Ovary (tissue), 3 donors: ENCODE results near the gene ZCCHC17.

ENCODE experiments used
- POLR2A ChIP-seq: fragments of 450-650 bp; IDR thresholded peaks from one replicate; pipeline ENCODE4 v1.6.1; 2017; ENCODE audit warnings: antibody characterized with exemption, mild to moderate bottlenecking, moderate library complexity
- TF ChIP-seq, protein P1 (sequence below), 3 donors: fragments of 450-650 bp in 2 of 3; fragments of 200-600 bp in 1 of 3; IDR thresholded peaks; one replicate each; pipeline versions ENCODE4 v1.5.1 to v1.8.0; 2016 to 2022; ENCODE audit warnings: antibody characterized with exemption in 3 of 3, mild to moderate bottlenecking in 1 of 3
- donor health status: DM: no; HTN: no; CAD: no.

DNA sequence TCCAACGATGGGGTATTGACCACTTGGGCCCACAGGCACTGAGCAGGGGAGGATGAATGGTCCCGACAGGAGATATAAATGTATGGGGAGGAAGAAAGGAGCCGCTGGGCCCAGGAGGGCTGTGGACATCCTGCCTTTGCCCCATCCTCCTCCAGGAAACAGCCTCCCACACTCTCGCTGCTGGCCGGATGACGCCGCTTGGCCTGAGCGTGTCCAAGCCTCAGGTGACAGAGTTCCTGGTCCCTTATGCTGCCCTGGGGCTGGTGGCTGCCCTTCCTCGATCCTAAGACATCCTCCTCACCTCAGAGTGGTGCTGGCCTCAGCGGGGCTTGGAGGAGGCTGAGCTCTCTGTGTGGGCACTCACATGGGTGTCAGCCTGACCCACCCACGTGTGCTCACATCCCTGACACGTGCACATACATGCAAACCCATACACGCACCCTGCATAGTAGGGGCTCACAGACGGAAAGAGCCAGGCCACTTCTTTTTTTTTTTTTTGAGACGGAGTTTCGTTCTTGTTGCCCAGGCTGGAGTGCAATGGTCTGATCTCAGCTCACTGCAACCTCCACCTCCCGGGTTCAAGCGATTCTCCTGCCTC is 110.3 kb downstream of the ZCCHC17 start:
- TF ChIP-seq, protein P1, sequence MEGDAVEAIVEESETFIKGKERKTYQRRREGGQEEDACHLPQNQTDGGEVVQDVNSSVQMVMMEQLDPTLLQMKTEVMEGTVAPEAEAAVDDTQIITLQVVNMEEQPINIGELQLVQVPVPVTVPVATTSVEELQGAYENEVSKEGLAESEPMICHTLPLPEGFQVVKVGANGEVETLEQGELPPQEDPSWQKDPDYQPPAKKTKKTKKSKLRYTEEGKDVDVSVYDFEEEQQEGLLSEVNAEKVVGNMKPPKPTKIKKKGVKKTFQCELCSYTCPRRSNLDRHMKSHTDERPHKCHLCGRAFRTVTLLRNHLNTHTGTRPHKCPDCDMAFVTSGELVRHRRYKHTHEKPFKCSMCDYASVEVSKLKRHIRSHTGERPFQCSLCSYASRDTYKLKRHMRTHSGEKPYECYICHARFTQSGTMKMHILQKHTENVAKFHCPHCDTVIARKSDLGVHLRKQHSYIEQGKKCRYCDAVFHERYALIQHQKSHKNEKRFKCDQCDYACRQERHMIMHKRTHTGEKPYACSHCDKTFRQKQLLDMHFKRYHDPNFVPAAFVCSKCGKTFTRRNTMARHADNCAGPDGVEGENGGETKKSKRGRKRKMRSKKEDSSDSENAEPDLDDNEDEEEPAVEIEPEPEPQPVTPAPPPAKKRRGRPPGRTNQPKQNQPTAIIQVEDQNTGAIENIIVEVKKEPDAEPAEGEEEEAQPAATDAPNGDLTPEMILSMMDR (IDR thresholded peaks at IDR 0.05) = no peak
- TF ChIP-seq POLR2A = no peak
